Neuron (in vitro differentiated cells): ENCODE results near the gene RPP14.

Source experiments
- H2AFZ ChIP-seq: one replicate; pipeline ENCODE4 v1.6.1; 2013; ENCODE audit warnings: low read depth, mild to moderate bottlenecking, inconsistent platforms, low read length, moderate library complexity
- H3K27me3 ChIP-seq: one replicate; pipeline ENCODE4 v1.6.1; 2013; ENCODE audit warnings: low read length; ENCODE audit not compliant: insufficient read depth
- H3K36me3 ChIP-seq: one replicate; pipeline ENCODE4 v1.6.1; 2013; ENCODE audit warnings: low read length; ENCODE audit not compliant: insufficient read depth
- H3K4me1 ChIP-seq: one replicate; pipeline ENCODE4 v1.6.1; 2013; ENCODE audit warnings: low read length; ENCODE audit not compliant: insufficient read depth
- H3K4me3 ChIP-seq: 2 replicates; pipeline ENCODE4 v1.5.1; 2013; ENCODE audit warnings: mild to moderate bottlenecking, low read length, moderate library complexity
- H3K9me3 ChIP-seq: one replicate; pipeline ENCODE4 v1.6.1; 2013; ENCODE audit warnings: low read length

RPP14 gene

GRCh38 chr3:58341376-58341775 is 35.3 kb downstream of the RPP14 start:
- no peaks in the 10 kb centered on the region for H3K4me1 ChIP-seq
- H3K36me3 ChIP-seq: no peaks in the 10 kb centered on the region
- H2AFZ ChIP-seq: no peak overlapping the region
- H3K27me3 ChIP-seq: no peaks in the 10 kb centered on the region
- no peaks in the 10 kb centered on the region for H3K9me3 ChIP-seq
- H3K4me3 ChIP-seq: no peak overlapping the region

DNA sequence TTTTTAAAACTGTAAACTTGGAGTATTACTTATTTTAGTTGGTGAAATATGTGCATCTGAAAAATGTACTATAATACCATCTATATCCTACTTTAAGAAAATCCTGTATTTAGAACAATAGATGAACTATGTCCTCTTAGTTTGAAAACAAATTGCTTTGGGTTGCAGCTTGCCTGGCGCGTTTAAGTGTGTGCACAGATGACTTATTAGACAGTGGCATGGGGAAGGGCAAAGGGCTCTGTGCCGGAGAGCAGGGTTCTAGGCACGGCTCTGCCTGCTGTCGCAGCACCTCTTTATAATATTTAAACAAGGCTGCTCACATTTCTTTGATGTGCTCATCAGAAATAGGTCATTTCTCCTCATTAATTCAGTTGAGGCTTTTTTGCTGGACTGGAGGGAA is 36.6 kb downstream of the RPP14 start:
- no peak overlapping the region for H3K4me3 ChIP-seq
- no peaks in the 10 kb centered on the region for H3K4me1 ChIP-seq
- H2AFZ ChIP-seq: no peak overlapping the region
- H3K36me3 ChIP-seq: no peaks in the 10 kb centered on the region
- H3K9me3 ChIP-seq: no peaks in the 10 kb centered on the region
- H3K27me3 ChIP-seq: no peaks in the 10 kb centered on the region

DNA sequence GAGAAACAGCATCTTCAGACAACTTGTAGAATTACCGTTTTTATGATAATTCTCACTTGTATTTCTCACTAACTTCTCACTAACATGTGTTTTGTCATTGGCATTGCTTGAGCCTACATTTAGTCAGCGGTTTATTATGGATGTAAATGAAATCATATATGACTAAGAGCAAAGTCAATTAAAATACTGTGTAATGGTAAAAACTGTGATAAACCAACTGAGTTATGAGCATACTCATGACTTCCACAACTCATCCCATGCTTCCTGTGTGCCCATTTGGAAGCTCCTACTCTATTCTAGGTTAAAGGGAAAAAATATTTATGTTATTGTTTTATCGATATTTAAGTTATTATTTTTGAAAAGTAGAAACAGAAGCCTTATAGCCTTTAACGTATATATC is 39.4 kb downstream of the RPP14 start:
- H3K36me3 ChIP-seq: no peaks in the 10 kb centered on the region
- H2AFZ ChIP-seq: no peak overlapping the region
- H3K27me3 ChIP-seq: no peaks in the 10 kb centered on the region
- no peaks in the 10 kb centered on the region for H3K4me1 ChIP-seq
- no peak overlapping the region for H3K4me3 ChIP-seq
- H3K9me3 ChIP-seq: no peaks in the 10 kb centered on the region

GRCh38 chr3:58346368-58346767 is 40.3 kb downstream of the RPP14 start:
- H3K4me1 ChIP-seq: no peaks in the 10 kb centered on the region
- no peaks in the 10 kb centered on the region for H3K9me3 ChIP-seq
- no peaks in the 10 kb centered on the region for H3K36me3 ChIP-seq
- no peak overlapping the region for H3K4me3 ChIP-seq
- no peak overlapping the region for H2AFZ ChIP-seq
- H3K27me3 ChIP-seq: no peaks in the 10 kb centered on the region

- H3K9me3 ChIP-seq: no peaks in the 10 kb centered on the region
- no peaks in the 10 kb centered on the region for H3K27me3 ChIP-seq
- no peaks in the 10 kb centered on the region for H3K4me1 ChIP-seq
- H3K4me3 ChIP-seq: no peak overlapping the region
- no peak overlapping the region for H2AFZ ChIP-seq
- no peaks in the 10 kb centered on the region for H3K36me3 ChIP-seq
Measured at GRCh38 chr3:58347984-58348383, 41.9 kb downstream of the RPP14 start.

GRCh38 chr3:58349792-58350626 is 44.0 kb downstream of the RPP14 start:
- Histone ChIP-seq H3K4me3 (no peak overlapping the region), H3K36me3 (no peaks in the 10 kb centered on the region), H2AFZ (no peak overlapping the region), H3K4me1 (no peaks in the 10 kb centered on the region), H3K9me3 (no peaks in the 10 kb centered on the region), H3K27me3 (no peaks in the 10 kb centered on the region)

- Histone ChIP-seq H3K36me3 (no peaks in the 10 kb centered on the region), H3K9me3 (no peaks in the 10 kb centered on the region), H2AFZ (no peak overlapping the region), H3K27me3 (no peaks in the 10 kb centered on the region), H3K4me1 (no peaks in the 10 kb centered on the region), H3K4me3 (no peak overlapping the region)
Measured at GRCh38 chr3:58350627-58351013, 44.6 kb downstream of the RPP14 start.

GRCh38 chr3:58351920-58352319 is 45.9 kb downstream of the RPP14 start:
- Histone ChIP-seq H3K4me3 (no peak overlapping the region), H3K27me3 (no peaks in the 10 kb centered on the region), H3K9me3 (no peaks in the 10 kb centered on the region), H3K36me3 (no peaks in the 10 kb centered on the region), H2AFZ (no peak overlapping the region), H3K4me1 (no peaks in the 10 kb centered on the region)

DNA sequence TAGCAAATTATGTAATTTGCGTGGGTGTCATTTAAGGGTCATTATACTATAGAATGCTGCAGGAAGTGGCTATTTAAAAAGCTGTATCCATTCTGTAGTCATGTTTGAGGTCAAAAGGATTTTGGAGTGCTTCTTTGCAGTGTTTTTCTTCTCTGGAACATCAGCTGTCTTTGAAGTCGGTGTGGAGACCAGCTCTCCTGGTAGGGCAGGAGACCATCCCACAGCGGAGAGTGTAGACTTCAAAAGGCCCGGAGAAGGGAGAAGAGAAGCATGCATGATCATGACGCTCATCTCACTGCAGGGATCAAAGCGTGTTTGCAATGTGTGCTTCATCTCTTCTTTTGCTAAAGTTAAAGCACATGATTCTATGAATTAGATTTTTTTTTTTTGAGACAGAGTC is 46.6 kb downstream of the RPP14 start:
- Histone ChIP-seq H3K27me3 (no peaks in the 10 kb centered on the region), H3K9me3 (no peaks in the 10 kb centered on the region), H3K4me1 (no peaks in the 10 kb centered on the region), H3K4me3 (no peak overlapping the region), H3K36me3 (no peaks in the 10 kb centered on the region), H2AFZ (no peak overlapping the region)

- Histone ChIP-seq H2AFZ (no peak overlapping the region), H3K9me3 (no peaks in the 10 kb centered on the region), H3K4me3 (no peak overlapping the region), H3K36me3 (no peaks in the 10 kb centered on the region), H3K4me1 (no peaks in the 10 kb centered on the region), H3K27me3 (no peaks in the 10 kb centered on the region)
Measured at GRCh38 chr3:58353722-58354553, 47.9 kb downstream of the RPP14 start.

GRCh38 chr3:58355179-58355578 is 49.1 kb downstream of the RPP14 start:
- Histone ChIP-seq H3K9me3 (no peaks in the 10 kb centered on the region), H3K27me3 (no peaks in the 10 kb centered on the region), H2AFZ (no peak overlapping the region), H3K4me3 (no peak overlapping the region), H3K4me1 (no peaks in the 10 kb centered on the region), H3K36me3 (no peaks in the 10 kb centered on the region)

DNA sequence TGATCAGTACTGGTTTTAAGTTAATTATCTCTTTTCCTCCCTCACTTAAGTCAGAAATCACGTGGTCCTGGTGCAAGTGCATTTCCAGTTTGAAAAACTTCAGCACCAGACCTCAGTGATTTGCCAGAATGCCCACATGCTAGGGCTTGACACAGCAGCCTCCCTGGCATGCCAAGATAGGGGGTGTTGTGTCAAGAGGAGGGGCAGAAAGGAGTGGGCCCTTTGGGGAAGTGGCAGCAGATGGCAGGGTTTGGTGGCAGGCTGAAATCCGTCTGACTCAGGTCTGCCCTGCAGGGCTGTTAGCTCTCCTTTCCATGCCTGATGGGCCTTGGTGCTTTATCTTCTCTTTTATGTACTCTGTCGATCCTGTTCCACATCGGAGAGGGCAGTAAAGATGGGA is 50.0 kb downstream of the RPP14 start:
- Histone ChIP-seq H3K4me3 (no peak overlapping the region), H2AFZ (no peak overlapping the region), H3K9me3 (no peaks in the 10 kb centered on the region), H3K27me3 (no peaks in the 10 kb centered on the region), H3K4me1 (no peaks in the 10 kb centered on the region), H3K36me3 (no peaks in the 10 kb centered on the region)

DNA sequence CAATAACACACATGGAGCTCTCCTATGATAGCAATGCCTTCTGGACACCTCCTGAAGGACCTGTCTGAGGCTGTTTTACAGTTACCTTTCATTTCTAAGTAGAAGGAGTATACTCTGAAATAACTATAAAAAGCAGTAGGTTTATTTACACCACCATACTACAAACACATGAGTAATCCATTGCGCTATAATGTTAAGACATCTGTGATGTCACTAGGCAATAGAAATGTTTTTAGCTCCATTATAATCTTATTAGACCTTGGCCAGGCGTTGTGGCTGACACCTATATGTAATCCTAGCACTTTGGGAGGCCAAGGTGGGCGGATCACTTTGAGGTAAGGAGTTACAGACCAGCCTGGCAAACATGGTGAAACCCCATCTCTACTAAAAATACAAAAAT is 51.4 kb downstream of the RPP14 start:
- Histone ChIP-seq H2AFZ (no peak overlapping the region), H3K4me3 (no peak overlapping the region)

More for the DNA sequence above, 51.4 kb downstream of the RPP14 start:
- Histone ChIP-seq H3K9me3 (no peaks in the 10 kb centered on the region), H3K27me3 (no peaks in the 10 kb centered on the region), H3K36me3 (no peaks in the 10 kb centered on the region), H3K4me1 (no peaks in the 10 kb centered on the region)
